Adrenal gland (tissue), 12 donors: Measurements from ENCODE around the gene CYSTM1. TPM values are rescaled to one million over a fixed set of nuclear protein-coding genes. Genes with fewer than 3 reads are reported as not detected.

Experiments
- DNase-seq, 7 donors: peaks; one replicate each; pipeline ENCODE4 v3.0.0-alpha.2; 2019 to 2020
- H3K27ac ChIP-seq, 5 donors: fragments of 200-600 bp; sonication (generic) in 4 of 5; 1 replicate in 3 of 5; 2 replicates in 2 of 5; pipeline versions ENCODE4 v1.5.1 to v1.8.0; 2016 to 2020; ENCODE audit warnings: mild to moderate bottlenecking in 1 of 5
- H3K27me3 ChIP-seq: fragments of 200-600 bp; 2 replicates; pipeline ENCODE4 v1.8.0; 2021
- H3K36me3 ChIP-seq, 2 donors: fragments of 200-600 bp; replicated peaks in 1 of 2; 1 replicate in 1 of 2; 2 replicates in 1 of 2; pipeline versions ENCODE4 v1.5.1 to v1.8.0; 2018 to 2022
- H3K4me1 ChIP-seq, 2 donors: fragments of 200-600 bp; replicated peaks in 1 of 2; 1 replicate in 1 of 2; 2 replicates in 1 of 2; pipeline versions ENCODE4 v1.5.1 to v1.8.0; 2018 to 2021
- H3K4me3 ChIP-seq, 4 donors: fragments of 200-600 bp; sonication (generic) in 3 of 4; one replicate each; pipeline ENCODE4 v1.5.1; 2016 to 2018
- H3K9me3 ChIP-seq, 3 donors: fragments of 200-600 bp; sonication (generic) in 1 of 3; replicated peaks in 1 of 3; 1 replicate in 2 of 3; 2 replicates in 1 of 3; pipeline versions ENCODE4 v1.5.1 to v1.8.0; 2016 to 2021
- POLR2A ChIP-seq, 2 donors: fragments of 450-650 bp; IDR thresholded peaks; one replicate each; pipeline ENCODE4 v1.6.1; 2017; ENCODE audit warnings: antibody characterized with exemption in 2 of 2, mild to moderate bottlenecking in 2 of 2, moderate library complexity in 1 of 2
- WGBS, 4 donors: extraction: QIAGEN DNeasy Blood & Tissue Kit in 2 of 4; methylation state at CpG; one replicate each; pipeline versions ENCODE4 v1.1.5 to v1.1.7; 2013 to 2017; 5-methylcytosine and 5-hydroxymethylcytosine counted together
- intact Hi-C, 2 donors: fragments of 100-400 bp; cut with DNase I; formaldehyde crosslinking; loops; one replicate each; pipeline versions ENCODE4 v1.14.1 to v1.15.0; 2022 to 2023
- polyA plus RNA-seq, 3 donors: library from polyadenylated mRNA; stranded (reverse); fragments of 200-250 nt in 2 of 3; fragments of 350-450 nt in 1 of 3; fragmentation: Illumina TruSeq in 1 of 3; extraction: RNeasy Lipid Tissue Mini Kit (QIAGEN cat#74804) in 1 of 3; gene quantifications; one replicate each; pipeline ENCODE4 v1.2.3, GENCODE V29; 2013 to 2014
- total RNA-seq, 9 donors: library from RNA; depleted of rRNA in 4 of 9; stranded (reverse); fragments of >200 nt in 4 of 9; fragments of 120-200 nt in 1 of 9; fragmentation: NEBNext Ultra II Directional in 1 of 9; extraction: Animal tissue kit (Norgen Biotek cat#: 25700) in 1 of 9; gene quantifications; one replicate each; pipeline versions ENCODE4 v1.1.0 to v1.2.4, GENCODE V29; 2013 to 2023
- TF ChIP-seq, protein P1 (sequence below), 6 experiments: fragments of 450-650 bp in 4 of 6; fragments of 200-600 bp in 2 of 6; sonication (generic) in 1 of 6; IDR thresholded peaks; 1 replicate in 5 of 6; 2 replicates in 1 of 6; pipeline versions ENCODE4 v1.5.1 to v1.8.0; 2016 to 2021; ENCODE audit warnings: antibody characterized with exemption in 6 of 6, mild to moderate bottlenecking in 2 of 6, moderate library complexity in 1 of 6
- donor health status: healthy with polysubstance abuse.
- donor health status: Bipolar disorder and iron deficiency.
- donor health status: DM: yes; HTN: yes; CAD: no.
- donor health status: DM: no; HTN: no; CAD: no.
- donor health status: DM: no; HTN: no; CAD: no.
- donor health status: DM: yes; HTN: yes; CAD: no.

Gene CYSTM1
- total and polyA plus RNA-seq, 12 donors, result 42.6 to 605 (median 180) TPM

DNA sequence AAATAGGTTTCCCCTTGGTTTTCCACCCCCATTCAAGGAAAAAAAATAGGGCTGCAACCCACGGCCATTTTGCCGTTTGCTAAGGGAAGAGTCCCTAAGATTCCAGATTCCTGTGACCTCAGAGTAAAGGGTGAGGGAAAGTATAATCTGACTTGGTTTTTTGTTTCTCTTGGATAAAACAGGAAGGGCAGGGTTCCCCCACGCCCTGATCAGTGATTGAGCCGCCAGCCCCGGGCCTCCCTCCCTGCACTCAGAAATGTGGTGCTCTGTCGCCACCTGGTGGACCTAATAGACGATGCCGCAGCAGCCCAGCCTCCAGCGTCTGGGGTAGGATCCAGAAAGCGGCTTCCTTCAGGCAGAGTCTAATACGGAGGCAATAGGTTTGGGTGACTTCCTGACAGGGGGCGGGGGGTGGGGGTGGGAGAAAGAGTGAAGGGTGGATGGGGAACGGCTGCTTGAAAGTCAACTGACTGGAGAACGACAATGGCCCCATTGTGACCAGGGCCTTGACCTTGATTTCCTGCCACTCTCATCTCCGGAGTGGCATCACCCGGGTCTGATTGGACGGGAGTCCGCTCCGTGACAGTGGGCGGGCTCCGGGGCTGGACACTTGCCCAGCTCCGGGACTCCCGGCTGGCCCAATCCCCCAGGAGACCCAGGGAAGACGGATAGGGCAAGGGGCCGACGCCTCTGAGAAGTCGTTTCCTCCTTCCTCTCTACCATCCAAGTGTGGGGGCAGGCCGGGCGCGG is 17.8 kb upstream of the CYSTM1 start:
- Histone ChIP-seq H3K4me3 (peak overlapping the region in 2 of 4 donors; percentile 22 to 56), H3K36me3 (no peaks in the 10 kb centered on the region), H3K27ac (peak overlapping the region in 4 of 5 donors; percentile 29 to 83 (median 53)), H3K4me1 (peaks cover 0 to 8% of the 10 kb centered on the region in 2 donors), H3K27me3 (no peaks in the 10 kb centered on the region), H3K9me3 (no peaks in the 10 kb centered on the region)
- TF ChIP-seq, protein P1, sequence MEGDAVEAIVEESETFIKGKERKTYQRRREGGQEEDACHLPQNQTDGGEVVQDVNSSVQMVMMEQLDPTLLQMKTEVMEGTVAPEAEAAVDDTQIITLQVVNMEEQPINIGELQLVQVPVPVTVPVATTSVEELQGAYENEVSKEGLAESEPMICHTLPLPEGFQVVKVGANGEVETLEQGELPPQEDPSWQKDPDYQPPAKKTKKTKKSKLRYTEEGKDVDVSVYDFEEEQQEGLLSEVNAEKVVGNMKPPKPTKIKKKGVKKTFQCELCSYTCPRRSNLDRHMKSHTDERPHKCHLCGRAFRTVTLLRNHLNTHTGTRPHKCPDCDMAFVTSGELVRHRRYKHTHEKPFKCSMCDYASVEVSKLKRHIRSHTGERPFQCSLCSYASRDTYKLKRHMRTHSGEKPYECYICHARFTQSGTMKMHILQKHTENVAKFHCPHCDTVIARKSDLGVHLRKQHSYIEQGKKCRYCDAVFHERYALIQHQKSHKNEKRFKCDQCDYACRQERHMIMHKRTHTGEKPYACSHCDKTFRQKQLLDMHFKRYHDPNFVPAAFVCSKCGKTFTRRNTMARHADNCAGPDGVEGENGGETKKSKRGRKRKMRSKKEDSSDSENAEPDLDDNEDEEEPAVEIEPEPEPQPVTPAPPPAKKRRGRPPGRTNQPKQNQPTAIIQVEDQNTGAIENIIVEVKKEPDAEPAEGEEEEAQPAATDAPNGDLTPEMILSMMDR (IDR thresholded peaks at IDR 0.05), result peak; percentile 82 to 98 (median 94)
- no peak for TF ChIP-seq POLR2A (IDR thresholded peaks at IDR 0.05)
- DNase-seq, result peak; percentile 88 to 96 (median 91)
- WGBS, 4 donors, result 2 to 5% (median 3%) methylated on average over 4 to 30 of the region's 30 CpGs
- intact Hi-C loops, result loop anchor here (2.0 to 10.0 kb wide), 5 partner anchors 82 to 372 kb away; no protein-coding TSS in a partner anchor

DNA sequence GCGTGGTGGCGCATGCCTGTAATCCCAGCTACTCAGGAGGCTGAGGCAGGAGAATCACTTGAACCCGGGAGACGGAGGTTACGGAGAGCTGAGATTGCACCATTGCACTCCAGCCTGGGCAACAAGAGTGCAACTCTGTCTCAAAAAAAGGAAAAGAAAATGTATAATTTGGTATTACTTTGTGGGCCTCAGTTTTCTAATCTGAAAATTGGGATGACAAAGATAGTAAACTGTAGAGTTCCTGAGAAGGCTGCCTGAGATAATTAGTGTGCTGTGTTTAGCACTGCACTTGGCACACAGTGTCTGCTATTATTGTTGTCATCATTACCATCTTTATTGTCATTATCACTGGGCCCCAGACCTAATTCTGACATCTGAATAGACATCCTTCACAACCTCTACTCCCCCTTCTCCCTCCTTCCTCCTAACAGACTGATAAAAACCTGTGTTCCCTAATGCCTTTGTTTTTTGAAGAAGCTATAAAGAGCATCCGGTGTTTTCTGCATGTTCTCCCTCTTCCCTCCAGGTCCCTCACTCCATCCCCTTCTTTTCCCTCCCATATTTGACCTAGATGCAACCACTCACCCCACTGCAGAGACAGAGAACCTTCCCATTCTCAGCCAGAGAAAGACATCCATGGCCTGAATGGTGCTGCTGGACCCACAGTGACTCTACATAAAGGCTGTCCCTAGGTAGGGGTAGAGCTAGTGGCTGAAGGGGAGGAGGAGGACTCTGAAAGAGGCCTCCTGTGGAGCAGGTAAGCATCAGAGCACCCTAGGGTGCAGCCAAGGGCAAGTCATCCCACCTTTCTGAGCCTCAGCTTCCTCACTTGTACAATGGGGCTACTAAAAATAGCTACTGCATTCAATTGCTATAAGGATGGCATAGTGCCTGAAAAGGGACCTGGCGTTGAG is 15.7 kb upstream of the CYSTM1 start:
- no peaks in the 10 kb centered on the region for H3K36me3 ChIP-seq
- no peak overlapping the region for H3K4me3 ChIP-seq
- 79 to 84% (median 79%) methylated on average over 7 of the region's 7 CpGs for WGBS, 4 donors
- H3K27me3 ChIP-seq, result no peaks in the 10 kb centered on the region
- H3K9me3 ChIP-seq, result no peaks in the 10 kb centered on the region
- DNase-seq, result no peak
- TF ChIP-seq, protein P1 (IDR thresholded peaks at IDR 0.05), result no peak
- no peak for TF ChIP-seq POLR2A (IDR thresholded peaks at IDR 0.05)
- peaks cover 0 to 8% of the 10 kb centered on the region in 2 donors for H3K4me1 ChIP-seq
- H3K27ac ChIP-seq, result no peak overlapping the region
- intact Hi-C loops, result loop anchor here (5.0 to 10.0 kb wide), 4 partner anchors 194 to 374 kb away; no protein-coding TSS in a partner anchor

DNA sequence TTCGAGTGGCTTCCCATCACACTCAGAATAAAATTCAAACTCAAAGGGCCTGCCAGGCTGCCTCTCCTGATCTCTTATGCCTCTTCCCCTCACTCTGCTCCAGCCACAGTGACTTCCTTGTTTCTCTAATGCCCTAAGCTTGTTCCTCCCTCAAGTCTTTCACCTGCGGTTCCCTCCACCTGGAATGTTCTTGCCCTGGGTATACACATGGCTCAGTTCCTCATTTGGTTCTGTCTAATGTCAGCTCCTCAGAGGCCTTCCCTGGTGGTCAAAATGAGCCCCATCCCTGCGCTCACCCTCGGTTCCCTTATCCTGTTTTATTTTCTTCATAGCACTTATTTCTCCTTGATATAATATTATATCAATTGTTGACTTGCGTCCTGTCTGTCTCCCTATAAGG is 12.7 kb upstream of the CYSTM1 start:
- H3K4me3 ChIP-seq, result no peak overlapping the region
- 86 to 92% (median 89%) methylated on average over 5 of the region's 5 CpGs for WGBS, 4 donors
- TF ChIP-seq, protein P1 (IDR thresholded peaks at IDR 0.05), result no peak
- no peak for TF ChIP-seq POLR2A (IDR thresholded peaks at IDR 0.05)
- no peaks in the 10 kb centered on the region for H3K36me3 ChIP-seq
- DNase-seq, result peak in 1 of 7 donors; percentile 38
- peaks cover 13 to 16% of the 10 kb centered on the region in 2 donors for H3K4me1 ChIP-seq
- no peak overlapping the region for H3K27ac ChIP-seq
- no peaks in the 10 kb centered on the region for H3K9me3 ChIP-seq
- intact Hi-C loops, result no loop called here
- no peaks in the 10 kb centered on the region for H3K27me3 ChIP-seq

DNA sequence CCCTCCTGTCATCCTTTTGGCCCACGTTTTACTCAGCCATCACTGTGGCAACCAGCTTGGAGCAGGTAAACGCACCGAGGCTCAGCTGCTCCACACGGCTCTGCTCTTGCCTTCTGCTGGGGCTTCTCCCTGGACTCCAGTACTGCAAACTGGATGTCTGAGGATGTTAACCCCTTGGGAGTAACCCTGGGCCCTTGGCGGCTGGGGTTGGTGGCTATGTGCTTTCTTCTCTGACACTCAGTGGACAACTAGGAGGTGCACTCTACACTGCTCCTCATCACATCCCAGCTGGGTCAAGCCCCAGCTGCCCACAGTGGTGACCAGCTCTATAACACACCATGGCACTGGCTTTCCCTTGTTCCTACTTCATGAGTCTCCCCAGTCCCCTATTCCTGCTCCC is 12.2 kb upstream of the CYSTM1 start:
- TF ChIP-seq POLR2A (IDR thresholded peaks at IDR 0.05), result no peak
- TF ChIP-seq, protein P1 (IDR thresholded peaks at IDR 0.05), result no peak
- peak in 1 of 7 donors; percentile 48 for DNase-seq
- Histone ChIP-seq H3K4me3 (no peak overlapping the region), H3K9me3 (no peaks in the 10 kb centered on the region), H3K27ac (no peak overlapping the region), H3K27me3 (no peaks in the 10 kb centered on the region), H3K36me3 (no peaks in the 10 kb centered on the region), H3K4me1 (peaks cover 13 to 16% of the 10 kb centered on the region in 2 donors)
- intact Hi-C loops, result no loop called here
- 83 to 90% (median 84%) methylated on average over 4 to 5 of the region's 5 CpGs for WGBS, 4 donors
